ENCODE results near the gene RTCB. TPM values are rescaled to one million over a fixed set of nuclear protein-coding genes. Genes with fewer than 3 reads are reported as not detected.

RTCB gene
- total RNA-seq (ENCODE audit: low replicate concordance): 162 and 215 TPM in 2 replicates

GRCh38 chr22:32411829-32412592 is at the start of gene RTCB:
Gene RTCB (minus strand): TSS chr22:32412247. CDS start chr22:32412156, 91 bp downstream.
- no peaks in the 10 kb centered on the region for H3F3A ChIP-seq (ENCODE audit: low read depth)
- H3K4me2 ChIP-seq: peak within 1 kb of the TSS; percentile 98
- peaks cover 13% of the 10 kb centered on the region for H3K27me3 ChIP-seq
- DNase-seq (ENCODE audit: low spot score): peak; percentile 94
- H3K4me1 ChIP-seq: peaks cover 7% of the 10 kb centered on the region
- H3K9me3 ChIP-seq (ENCODE audit: low read depth): no peaks in the 10 kb centered on the region
- H3K79me2 ChIP-seq (ENCODE audit: low read depth): peaks cover 34% of the 10 kb centered on the region
- Mint-ChIP-seq H3K36me3 (peaks cover 8% of the 10 kb centered on the region), H3K9me3 (no peaks in the 10 kb centered on the region), H3K27me3 (ENCODE audit: insufficient read depth, low read depth) (peaks cover 6% of the 10 kb centered on the region), H3K4me3 (peak within 1 kb of the TSS; percentile 99), H3K27ac (peak within 1 kb of the TSS; percentile 96), H3K4me1 (peaks cover 25% of the 10 kb centered on the region)
- H3K36me3 ChIP-seq: no peaks in the 10 kb centered on the region
- H4K20me1 ChIP-seq (ENCODE audit: low read depth): peaks cover 27% of the 10 kb centered on the region
- peak within 1 kb of the TSS; percentile 81 for H3K9ac ChIP-seq
- TF ChIP-seq EZH2phosphoT487 (IDR thresholded peaks at IDR 0.05) (no peak), CTCF (IDR thresholded peaks at IDR 0.05) (peak; percentile 5), EZH2 (IDR thresholded peaks at IDR 0.05) (no peak)
- H3K4me3 ChIP-seq: peak within 1 kb of the TSS; percentile 88
- peak within 1 kb of the TSS; percentile 85 for H2AFZ ChIP-seq (replicated peaks)
- no peak within 1 kb of the TSS for H3K27ac ChIP-seq

GRCh38 chr22:32457031-32457430 is 45.0 kb upstream of the RTCB start:
- Mint-ChIP-seq H3K27me3 (ENCODE audit: insufficient read depth, low read depth) (peaks cover 14% of the 10 kb centered on the region), H3K36me3 (no peaks in the 10 kb centered on the region), H3K27ac (no peak overlapping the region), H3K4me1 (no peaks in the 10 kb centered on the region), H3K4me3 (no peak overlapping the region), H3K9me3 (no peaks in the 10 kb centered on the region)
- DNase-seq (ENCODE audit: low spot score): no peak
- H4K20me1 ChIP-seq (ENCODE audit: low read depth): no peaks in the 10 kb centered on the region
- no peaks in the 10 kb centered on the region for H3F3A ChIP-seq (ENCODE audit: low read depth)
- H3K9me3 ChIP-seq (ENCODE audit: low read depth): no peaks in the 10 kb centered on the region
- no peak overlapping the region for H3K4me2 ChIP-seq
- no peak overlapping the region for H3K9ac ChIP-seq
- no peak for TF ChIP-seq EZH2 (IDR thresholded peaks at IDR 0.05)
- TF ChIP-seq CTCF (IDR thresholded peaks at IDR 0.05): no peak
- TF ChIP-seq EZH2phosphoT487 (IDR thresholded peaks at IDR 0.05): no peak
- H3K4me1 ChIP-seq: no peaks in the 10 kb centered on the region
- no peak overlapping the region for H3K27ac ChIP-seq
- no peaks in the 10 kb centered on the region for H3K79me2 ChIP-seq (ENCODE audit: low read depth)
- H3K4me3 ChIP-seq: no peak overlapping the region
- H3K27me3 ChIP-seq: peaks cover 87% of the 10 kb centered on the region
- no peak overlapping the region for H2AFZ ChIP-seq (replicated peaks)
- no peaks in the 10 kb centered on the region for H3K36me3 ChIP-seq

- Mint-ChIP-seq H3K4me3 (no peak overlapping the region), H3K9me3 (no peaks in the 10 kb centered on the region), H3K27me3 (ENCODE audit: insufficient read depth, low read depth) (peaks cover 4% of the 10 kb centered on the region), H3K36me3 (no peaks in the 10 kb centered on the region), H3K4me1 (no peaks in the 10 kb centered on the region), H3K27ac (no peak overlapping the region)
- Histone ChIP-seq H3K27ac (no peak overlapping the region), H3K9ac (no peak overlapping the region), H3K36me3 (no peaks in the 10 kb centered on the region), H3K9me3 (ENCODE audit: low read depth) (no peaks in the 10 kb centered on the region), H3K4me2 (no peak overlapping the region), H3K4me1 (no peaks in the 10 kb centered on the region), H3F3A (ENCODE audit: low read depth) (no peaks in the 10 kb centered on the region), H3K27me3 (peaks cover 58% of the 10 kb centered on the region), H4K20me1 (ENCODE audit: low read depth) (no peaks in the 10 kb centered on the region), H3K4me3 (no peak overlapping the region), H2AFZ (replicated peaks) (no peak overlapping the region), H3K79me2 (ENCODE audit: low read depth) (no peaks in the 10 kb centered on the region)
- TF ChIP-seq EZH2phosphoT487 (IDR thresholded peaks at IDR 0.05) (no peak), EZH2 (IDR thresholded peaks at IDR 0.05) (no peak), CTCF (IDR thresholded peaks at IDR 0.05) (no peak)
- no peak for DNase-seq (ENCODE audit: low spot score)
Measured at GRCh38 chr22:32448980-32449379, 36.9 kb upstream of the RTCB start.

Data from neural progenitor cell (in vitro differentiated cells).